GM23248 (cell line): ENCODE results near the gene IFNLR1.

Experiments used
- EZH2 ChIP-seq: fragments of 200-600 bp; sonication (generic); IDR thresholded peaks from 2 replicates; pipeline ENCODE4 v1.6.1; 2018; ENCODE audit warnings: antibody characterized with exemption, mild to moderate bottlenecking; ENCODE audit not compliant: insufficient read depth, poor library complexity, severe bottlenecking
- EZH2phosphoT487 ChIP-seq: fragments of 200-600 bp; sonication (generic); IDR thresholded peaks from 2 replicates; pipeline ENCODE4 v1.6.1; 2018; ENCODE audit warnings: antibody characterized with exemption, moderate library complexity, mild to moderate bottlenecking, low read depth; ENCODE audit not compliant: insufficient read depth

DNA sequence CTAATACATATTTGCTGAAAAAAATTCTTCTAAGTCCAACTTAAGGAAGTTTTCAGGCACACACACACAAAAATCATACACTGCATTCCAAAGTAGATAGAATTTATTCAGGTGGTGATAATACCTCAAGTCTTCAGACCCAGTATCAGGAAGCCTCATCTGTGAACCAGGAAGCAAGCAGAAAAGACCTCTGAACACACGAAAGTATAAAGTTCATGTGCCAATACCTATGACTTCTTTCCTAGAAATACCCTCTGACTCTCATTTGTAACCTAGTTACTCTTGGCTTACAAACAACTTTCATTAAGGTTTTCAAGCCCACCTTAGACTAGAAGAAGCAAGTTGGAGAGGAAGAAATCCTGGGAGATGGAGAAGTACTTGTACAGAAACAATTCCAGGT is 35.7 kb upstream of the IFNLR1 start:
- no peak for TF ChIP-seq EZH2
- TF ChIP-seq EZH2phosphoT487: no peak
